Gastroesophageal sphincter (tissue), 3 donors: ENCODE results near the gene KAZN.

Source experiments
- POLR2A ChIP-seq, 2 donors: fragments of 450-650 bp; IDR thresholded peaks; one replicate each; pipeline ENCODE4 v1.6.1; 2017; ENCODE audit warnings: antibody characterized with exemption in 2 of 2, mild to moderate bottlenecking in 2 of 2, moderate library complexity in 1 of 2
- TF ChIP-seq, protein P1 (sequence below), 4 experiments: fragments of 200-600 bp in 2 of 4; fragments of 450-650 bp in 2 of 4; sonication (generic) in 1 of 4; IDR thresholded peaks; one replicate each; pipeline ENCODE4 v1.5.1; 2017 to 2019; ENCODE audit warnings: antibody characterized with exemption in 4 of 4, mild to moderate bottlenecking in 2 of 4, moderate library complexity in 2 of 4

DNA sequence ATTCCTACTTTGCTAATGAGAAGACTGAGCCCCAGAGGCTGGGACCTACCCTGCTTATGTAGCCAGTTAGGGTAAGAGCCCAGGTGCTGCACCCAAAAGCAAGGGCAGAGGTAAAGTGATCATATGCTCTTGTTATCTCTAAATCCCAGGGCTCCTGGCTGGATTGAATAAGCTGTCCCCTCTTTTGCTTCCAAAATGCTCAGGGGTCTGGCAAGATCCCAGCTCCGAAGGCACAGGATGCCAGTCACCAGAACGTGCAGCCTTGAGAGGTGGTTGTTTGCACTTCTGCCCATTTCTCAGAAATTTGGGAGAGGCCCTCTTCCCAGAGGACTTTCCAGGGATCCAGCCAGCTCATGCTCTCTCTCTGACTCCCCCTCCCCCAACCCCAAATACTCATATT, 412.7 kb downstream of the KAZN start:
- TF ChIP-seq, protein P1, sequence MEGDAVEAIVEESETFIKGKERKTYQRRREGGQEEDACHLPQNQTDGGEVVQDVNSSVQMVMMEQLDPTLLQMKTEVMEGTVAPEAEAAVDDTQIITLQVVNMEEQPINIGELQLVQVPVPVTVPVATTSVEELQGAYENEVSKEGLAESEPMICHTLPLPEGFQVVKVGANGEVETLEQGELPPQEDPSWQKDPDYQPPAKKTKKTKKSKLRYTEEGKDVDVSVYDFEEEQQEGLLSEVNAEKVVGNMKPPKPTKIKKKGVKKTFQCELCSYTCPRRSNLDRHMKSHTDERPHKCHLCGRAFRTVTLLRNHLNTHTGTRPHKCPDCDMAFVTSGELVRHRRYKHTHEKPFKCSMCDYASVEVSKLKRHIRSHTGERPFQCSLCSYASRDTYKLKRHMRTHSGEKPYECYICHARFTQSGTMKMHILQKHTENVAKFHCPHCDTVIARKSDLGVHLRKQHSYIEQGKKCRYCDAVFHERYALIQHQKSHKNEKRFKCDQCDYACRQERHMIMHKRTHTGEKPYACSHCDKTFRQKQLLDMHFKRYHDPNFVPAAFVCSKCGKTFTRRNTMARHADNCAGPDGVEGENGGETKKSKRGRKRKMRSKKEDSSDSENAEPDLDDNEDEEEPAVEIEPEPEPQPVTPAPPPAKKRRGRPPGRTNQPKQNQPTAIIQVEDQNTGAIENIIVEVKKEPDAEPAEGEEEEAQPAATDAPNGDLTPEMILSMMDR (IDR thresholded peaks at IDR 0.05) = no peak
- no peak for TF ChIP-seq POLR2A (IDR thresholded peaks at IDR 0.05)
